Activated naive CD4-positive, alpha-beta T cell treated with anti-CD3 and anti-CD28 coated beads for 36 hours (primary cell): ENCODE data around the gene PHYKPL. TPM values are rescaled to one million over a fixed set of nuclear protein-coding genes. Genes with fewer than 3 reads are reported as not detected.
"Not testable (repeated sequence)": the region's sequence is repeated elsewhere in the genome, so short reads cannot be mapped to it uniquely, and the experiment has no call there.

Experiments
- CTCF ChIA-PET: fragments of 350-600 bp; sonication (Branson Sonifier 250); formaldehyde crosslinking; loops from one replicate; lab custom pipeline; 2021; ENCODE audit warnings: antibody characterized with exemption; lab: Charles Lee
- DNase-seq: peaks from one replicate; pipeline ENCODE4 v3.0.0-alpha.2; 2020
- H3K27ac Mint-ChIP-seq: one replicate; pipeline ENCODE4 v1.8.0; 2021; ENCODE audit warnings: mild to moderate bottlenecking, mixed read lengths
- H3K27me3 Mint-ChIP-seq: one replicate; pipeline ENCODE4 v1.8.0; 2021; ENCODE audit warnings: low read depth, mixed read lengths
- H3K36me3 Mint-ChIP-seq: one replicate; pipeline ENCODE4 v1.8.0; 2021; ENCODE audit warnings: low read depth, mixed read lengths
- H3K4me1 Mint-ChIP-seq: one replicate; pipeline ENCODE4 v1.8.0; 2021; ENCODE audit warnings: low read depth, mixed read lengths
- H3K4me3 Mint-ChIP-seq: one replicate; pipeline ENCODE4 v1.8.0; 2021; ENCODE audit warnings: mild to moderate bottlenecking, moderate library complexity, mixed read lengths
- H3K9me3 Mint-ChIP-seq: one replicate; pipeline ENCODE4 v1.8.0; 2021; ENCODE audit warnings: mixed read lengths
- intact Hi-C: fragments of 100-400 bp; cut with micrococcal nuclease; formaldehyde crosslinking; loops from one replicate; pipeline ENCODE4 v1.15.1; 2023
- total RNA-seq, 2 experiments: library from RNA; stranded (reverse); gene quantifications; one replicate each; pipeline ENCODE4 v1.2.3, GENCODE V29; 2021

The PHYKPL gene
- total RNA-seq, 2 experiments from 2014 or later, result 50.9 to 51.2 TPM

DNA sequence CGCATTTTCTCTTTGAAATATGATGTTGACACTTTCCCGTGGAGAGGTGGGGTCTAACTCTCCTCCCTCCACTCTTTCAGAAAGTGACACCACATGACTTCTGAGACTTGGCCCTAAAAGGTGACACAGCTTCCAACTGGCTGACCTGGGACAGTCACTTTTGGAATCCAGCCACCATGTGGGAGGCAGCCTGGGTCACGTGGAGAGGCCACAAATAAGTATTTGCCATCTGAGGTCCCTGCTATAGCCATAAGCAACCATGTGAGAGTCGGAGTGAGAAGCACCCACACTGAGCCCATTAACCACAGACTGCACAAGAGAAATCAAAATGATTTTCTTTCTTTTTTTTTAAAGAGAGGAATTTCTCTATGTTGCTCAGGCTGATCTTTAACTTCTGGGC, 4.1 kb upstream of the PHYKPL start:
- intact Hi-C loops, result loop anchor here (10.0 kb wide), 1 partner anchor 908 kb away; no protein-coding TSS in a partner anchor
- Mint-ChIP-seq H3K27ac (no peak overlapping the region), H3K4me3 (no peak overlapping the region), H3K36me3 (peaks cover 3% of the 10 kb centered on the region), H3K4me1 (peaks cover 48% of the 10 kb centered on the region), H3K9me3 (no peaks in the 10 kb centered on the region), H3K27me3 (no peaks in the 10 kb centered on the region)
- CTCF ChIA-PET, result interaction anchor here (0.9 kb wide), 1 partner anchor 44 kb away, joined by 4 read pairs; no protein-coding TSS in a partner anchor
- DNase-seq, result no peak

DNA sequence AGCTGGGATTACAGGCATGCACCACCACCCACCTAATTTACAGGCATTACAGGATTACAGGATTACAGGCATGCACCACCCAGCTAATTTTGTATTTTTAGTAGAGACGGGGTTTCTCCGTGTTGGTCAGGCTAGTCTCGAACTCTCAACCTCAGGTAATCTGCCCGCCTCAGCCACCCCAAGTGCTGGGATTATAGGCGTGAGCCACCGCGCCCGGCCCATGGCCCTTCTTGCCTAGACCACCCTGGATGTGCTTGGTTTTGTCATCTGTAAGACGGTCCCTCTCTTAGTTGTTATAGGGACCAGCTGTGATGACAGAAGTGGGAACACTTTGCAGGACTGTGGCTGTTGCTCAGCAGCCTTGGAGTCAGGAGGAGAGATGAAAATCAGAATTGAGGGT, 3.5 kb upstream of the PHYKPL start:
- CTCF ChIA-PET, result interaction anchor here (0.7 to 1.6 kb wide), 3 partner anchors 15 to 45 kb away, joined by 4 to 7 read pairs (median 4); no protein-coding TSS in a partner anchor
- peaks cover 8% of the 10 kb centered on the region for H3K36me3 Mint-ChIP-seq
- no peak for DNase-seq
- no peak overlapping the region for H3K27ac Mint-ChIP-seq
- peaks cover 52% of the 10 kb centered on the region for H3K4me1 Mint-ChIP-seq
- no peaks in the 10 kb centered on the region for H3K27me3 Mint-ChIP-seq
- intact Hi-C loops, result loop anchor here (10.0 kb wide), 1 partner anchor 909 kb away; no protein-coding TSS in a partner anchor
- H3K4me3 Mint-ChIP-seq, result no peak overlapping the region
- H3K9me3 Mint-ChIP-seq, result no peaks in the 10 kb centered on the region

DNA sequence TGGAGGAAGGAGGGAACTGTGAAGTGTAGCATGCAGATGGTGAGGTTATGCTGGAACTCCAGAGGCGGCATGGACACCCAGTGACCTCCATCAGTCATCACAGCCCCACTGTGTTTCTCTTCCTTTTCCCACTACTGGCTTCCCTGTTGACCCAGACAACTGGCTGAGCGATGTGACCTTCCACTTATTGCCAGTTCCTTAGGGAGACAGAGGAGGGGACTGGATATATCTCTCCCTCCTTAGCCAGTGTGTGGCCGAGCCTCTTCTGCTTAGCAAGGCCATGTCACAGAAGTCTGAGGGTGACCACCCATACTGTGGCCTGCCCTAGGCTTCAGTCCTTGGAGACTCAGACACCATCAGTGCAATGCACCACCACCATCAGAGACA, 3.0 kb upstream of the PHYKPL start:
- intact Hi-C loops, result loop anchor here (1.0 to 10.0 kb wide), 2 partner anchors 316 to 909 kb away; no protein-coding TSS in a partner anchor
- DNase-seq, result no peak
- no peak overlapping the region for H3K27ac Mint-ChIP-seq
- peaks cover 14% of the 10 kb centered on the region for H3K36me3 Mint-ChIP-seq
- peaks cover 52% of the 10 kb centered on the region for H3K4me1 Mint-ChIP-seq
- H3K4me3 Mint-ChIP-seq, result no peak overlapping the region
- no peaks in the 10 kb centered on the region for H3K9me3 Mint-ChIP-seq
- CTCF ChIA-PET, result interaction anchor here (0.7 to 1.6 kb wide), 6 partner anchors 10 to 42 kb away, joined by 3 to 8 read pairs (median 6); no protein-coding TSS in a partner anchor
- no peaks in the 10 kb centered on the region for H3K27me3 Mint-ChIP-seq

DNA sequence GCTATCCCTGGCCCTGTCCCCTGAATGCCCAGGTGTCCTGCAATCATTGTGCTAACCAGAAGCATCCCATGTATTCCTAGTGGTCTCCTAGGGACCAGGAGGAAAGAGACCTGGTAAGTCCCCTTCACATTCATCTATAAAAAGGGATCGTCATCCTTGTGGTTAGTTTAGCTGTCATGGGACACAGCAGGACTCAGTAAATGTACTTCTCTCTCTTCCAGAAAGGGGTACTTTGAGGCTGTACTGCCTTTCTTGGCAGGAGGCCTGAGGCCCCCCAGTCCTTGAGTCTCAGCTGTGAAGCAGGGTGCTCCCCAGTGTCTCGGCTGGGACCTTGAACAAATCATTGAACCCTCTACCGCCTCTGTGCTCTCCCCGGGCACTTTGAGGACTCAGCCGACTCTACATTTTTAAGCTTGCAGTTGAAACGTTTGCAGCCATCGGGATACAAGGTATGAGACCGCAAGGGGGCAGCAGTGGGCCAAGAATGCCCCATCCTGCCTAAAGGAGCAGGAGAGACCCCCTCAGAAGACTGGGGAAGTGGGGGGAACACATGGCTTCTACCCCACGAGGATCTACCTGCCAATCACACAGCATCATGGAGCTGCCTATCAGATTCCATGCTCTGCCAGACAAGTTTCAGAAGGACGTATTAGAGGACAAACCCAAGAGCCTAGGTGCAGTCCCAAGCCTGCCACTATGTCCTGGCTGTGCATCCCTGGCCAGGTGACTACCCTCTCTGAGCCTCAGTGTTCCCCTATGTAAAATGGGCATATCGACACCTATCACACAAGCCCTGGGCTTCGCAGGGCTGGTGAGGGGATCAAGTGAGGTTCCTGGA, 2.4 kb upstream of the PHYKPL start:
- no peak overlapping the region for H3K27ac Mint-ChIP-seq
- H3K9me3 Mint-ChIP-seq, result no peaks in the 10 kb centered on the region
- intact Hi-C loops, result loop anchor here (1.0 to 10.0 kb wide), 3 partner anchors 316 to 910 kb away; partner anchors contain the start of gene ZNF354A
- DNase-seq, result peak; percentile 89
- H3K27me3 Mint-ChIP-seq, result no peaks in the 10 kb centered on the region
- H3K4me3 Mint-ChIP-seq, result no peak overlapping the region
- peaks cover 19% of the 10 kb centered on the region for H3K36me3 Mint-ChIP-seq
- CTCF ChIA-PET, result interaction anchor here (0.6 to 1.6 kb wide), 9 partner anchors 9 to 178 kb away, joined by 3 to 8 read pairs (median 4); partner anchors contain the start of gene HNRNPAB
- peaks cover 55% of the 10 kb centered on the region for H3K4me1 Mint-ChIP-seq

DNA sequence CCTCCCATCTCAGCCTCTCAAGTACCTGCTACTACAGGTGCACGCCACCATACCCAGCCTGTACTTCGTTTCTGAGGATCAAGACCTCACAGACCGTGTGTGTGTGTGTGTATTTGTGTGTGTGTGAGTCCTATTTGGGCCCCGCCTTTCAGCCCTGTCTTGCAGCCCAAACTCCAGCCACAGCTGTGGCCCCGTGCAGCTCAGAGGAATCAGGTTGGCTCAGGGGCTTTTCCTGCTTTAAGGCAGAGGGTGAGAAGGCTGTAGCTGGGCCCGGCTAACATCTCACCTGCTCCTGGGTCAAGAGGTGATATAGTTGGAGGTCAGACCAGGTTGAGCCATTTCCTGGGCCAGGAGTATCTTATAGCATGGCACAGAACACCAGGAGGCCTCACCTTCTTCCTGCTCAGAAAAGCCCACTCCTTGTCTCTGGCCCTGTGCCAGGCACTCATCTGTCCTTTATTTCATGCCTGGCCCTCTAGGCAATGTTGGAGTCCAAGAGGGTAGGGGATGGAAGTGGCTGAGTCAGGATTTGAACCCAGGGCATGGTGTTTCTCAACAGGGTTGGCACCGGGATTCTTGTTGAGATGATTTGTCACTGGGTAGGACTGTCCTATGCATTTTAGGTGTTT, 1.6 kb upstream of the PHYKPL start:
- DNase-seq, result no peak
- Mint-ChIP-seq H3K4me1 (peaks cover 57% of the 10 kb centered on the region), H3K27ac (no peak overlapping the region), H3K36me3 (peaks cover 24% of the 10 kb centered on the region), H3K9me3 (no peaks in the 10 kb centered on the region), H3K4me3 (no peak overlapping the region), H3K27me3 (no peaks in the 10 kb centered on the region)
- CTCF ChIA-PET, result interaction anchor here (0.6 to 1.6 kb wide), 9 partner anchors 9 to 1289 kb away, joined by 3 to 8 read pairs (median 4); partner anchors contain the start of gene HNRNPAB
- intact Hi-C loops, result loop anchor here (5.0 to 10.0 kb wide), 2 partner anchors 498 to 911 kb away; partner anchors contain the start of gene ZNF354A

DNA sequence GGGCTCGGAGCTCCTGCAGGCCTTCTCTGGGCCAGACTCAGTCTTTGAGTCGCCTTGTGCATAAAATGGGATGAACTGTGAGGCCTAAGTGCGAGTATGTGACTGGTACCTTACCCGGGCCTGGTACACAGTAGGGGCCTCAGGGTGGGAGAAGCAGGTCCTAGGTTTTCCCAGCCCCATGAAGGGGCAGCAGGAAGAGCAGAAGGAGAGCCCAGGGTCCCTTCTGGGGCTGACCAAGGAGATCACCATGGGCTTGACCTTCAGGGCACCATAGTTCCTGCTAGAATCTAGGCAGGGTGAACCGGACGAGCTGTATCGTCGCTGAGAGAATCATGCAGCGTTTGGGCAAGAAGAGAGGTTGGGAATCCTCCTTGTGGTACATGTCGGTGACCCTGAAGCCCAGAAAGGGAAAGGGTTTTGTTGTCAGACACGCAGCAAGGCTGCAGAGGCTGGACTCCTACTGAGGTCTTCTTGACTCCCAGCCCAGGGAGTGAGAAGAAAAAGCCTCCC, 373 bp upstream of the PHYKPL start:
- Mint-ChIP-seq H3K27ac (peak overlapping the region; percentile 80), H3K4me3 (peak overlapping the region; percentile 68), H3K4me1 (peaks cover 55% of the 10 kb centered on the region), H3K27me3 (no peaks in the 10 kb centered on the region), H3K36me3 (peaks cover 33% of the 10 kb centered on the region), H3K9me3 (no peaks in the 10 kb centered on the region)
- DNase-seq, result no peak
- intact Hi-C loops, result loop anchor here (1.0 to 10.0 kb wide), 4 partner anchors 29 to 912 kb away; partner anchors contain the start of genes COL23A1, HNRNPAB and ZNF354A
- CTCF ChIA-PET, result interaction anchor here (1.0 kb wide), 1 partner anchor 47 kb away, joined by 3 read pairs; no protein-coding TSS in a partner anchor

DNA sequence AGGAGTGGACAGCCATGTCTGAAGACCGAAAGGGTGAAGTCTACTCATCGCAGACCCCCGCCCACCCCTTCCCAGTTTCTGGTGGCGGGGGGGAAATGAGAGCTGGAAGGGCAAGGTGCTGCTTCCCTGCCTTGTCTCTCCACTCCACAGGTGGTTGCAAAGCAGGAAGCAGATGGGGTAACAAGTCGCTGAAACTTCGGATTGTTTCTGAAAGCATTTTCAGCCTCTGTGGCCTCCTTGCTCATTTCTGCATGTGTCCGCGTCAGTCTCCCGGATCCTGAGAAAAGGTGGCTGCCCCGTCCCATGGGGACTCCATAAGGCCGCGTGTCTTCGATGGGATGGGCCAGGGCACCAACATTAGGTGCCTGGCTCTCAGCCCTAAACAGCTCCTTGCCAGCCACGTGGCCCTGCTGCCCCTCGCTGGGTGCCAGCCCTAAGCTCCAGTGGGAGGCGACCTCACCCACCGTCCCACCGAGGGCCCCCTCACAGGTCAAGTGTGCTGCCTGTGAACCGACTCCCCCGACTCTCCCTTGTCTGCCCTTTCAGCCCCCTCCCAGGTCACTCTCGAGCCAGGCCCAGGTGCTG, 971 bp downstream of the PHYKPL start:
- DNase-seq, result no peak
- Mint-ChIP-seq H3K27me3 (no peaks in the 10 kb centered on the region), H3K27ac (peak overlapping the region; percentile 73), H3K4me3 (peak overlapping the region; percentile 86), H3K36me3 (peaks cover 46% of the 10 kb centered on the region), H3K4me1 (peaks cover 52% of the 10 kb centered on the region), H3K9me3 (no peaks in the 10 kb centered on the region)
- CTCF ChIA-PET, result no interaction called here
- intact Hi-C loops, result loop anchor here (1.0 to 10.0 kb wide), 4 partner anchors 27 to 913 kb away; partner anchors contain the start of genes COL23A1, HNRNPAB and ZNF354A

DNA sequence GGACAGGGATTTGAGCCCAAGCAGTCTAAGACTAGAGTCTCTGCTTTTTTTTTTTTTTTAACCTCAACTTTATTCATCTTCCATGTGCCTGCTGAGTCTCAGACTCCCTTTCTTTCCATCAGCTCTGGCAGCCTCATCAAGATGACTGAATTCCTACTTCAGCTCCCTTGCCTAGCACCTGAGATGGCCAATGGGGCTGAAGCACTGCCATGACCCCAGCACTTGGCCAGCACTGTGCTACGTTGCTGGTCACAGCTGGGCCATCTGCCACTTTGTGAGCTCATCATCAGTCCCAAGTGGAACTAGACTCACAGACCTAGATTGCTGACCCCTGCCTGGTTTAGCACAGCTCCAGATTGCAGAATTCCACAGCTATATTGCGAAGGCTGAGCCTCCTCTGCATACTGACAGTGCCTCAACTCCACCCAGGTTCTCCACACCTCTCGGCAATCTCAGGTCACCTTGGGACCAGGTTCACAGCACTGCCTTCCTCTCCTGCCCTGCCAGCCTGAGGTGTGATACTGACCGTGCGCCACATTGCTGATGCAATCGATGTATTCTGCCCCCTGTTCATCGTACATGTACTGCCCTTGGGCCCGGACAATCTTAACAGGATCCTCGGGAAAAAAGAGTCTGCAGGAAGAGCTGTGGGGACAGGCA, 1.6 kb downstream of the PHYKPL start:
- peaks cover 49% of the 10 kb centered on the region for H3K4me1 Mint-ChIP-seq
- CTCF ChIA-PET, result no interaction called here
- intact Hi-C loops, result loop anchor here (5.0 to 10.0 kb wide), 2 partner anchors 501 to 914 kb away; partner anchors contain the start of gene ZNF354A
- peaks cover 49% of the 10 kb centered on the region for H3K36me3 Mint-ChIP-seq
- peak overlapping the region; percentile 73 for H3K27ac Mint-ChIP-seq
- H3K4me3 Mint-ChIP-seq, result peak overlapping the region; percentile 86
- DNase-seq, result no peak
- no peaks in the 10 kb centered on the region for H3K27me3 Mint-ChIP-seq
- no peaks in the 10 kb centered on the region for H3K9me3 Mint-ChIP-seq

DNA sequence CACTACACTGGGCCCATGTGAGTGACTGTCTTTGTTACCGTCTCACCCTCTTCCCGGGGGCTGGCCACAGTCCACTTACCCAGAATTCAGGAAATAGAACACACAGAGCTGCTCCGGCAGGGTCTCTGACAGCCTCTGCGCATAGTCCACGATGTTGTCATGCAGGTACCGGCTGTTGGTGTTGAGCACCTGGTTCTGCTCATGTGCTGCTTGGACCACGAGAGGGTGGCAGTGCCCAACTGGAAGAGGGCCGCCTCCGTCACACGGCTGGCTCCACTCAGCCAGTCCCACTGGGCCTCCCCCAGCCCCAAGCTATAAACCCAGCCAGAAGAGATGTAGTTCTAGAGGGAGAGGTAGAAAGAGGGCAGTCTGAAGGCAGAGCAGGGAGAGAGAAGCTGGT, 2.7 kb downstream of the PHYKPL start:
- Mint-ChIP-seq H3K4me3 (peak overlapping the region; percentile 66), H3K27me3 (no peaks in the 10 kb centered on the region), H3K36me3 (peaks cover 56% of the 10 kb centered on the region), H3K27ac (no peak overlapping the region), H3K4me1 (peaks cover 50% of the 10 kb centered on the region), H3K9me3 (no peaks in the 10 kb centered on the region)
- intact Hi-C loops, result loop anchor here (5.0 to 10.0 kb wide), 2 partner anchors 502 to 915 kb away; partner anchors contain the start of gene ZNF354A
- DNase-seq, result no peak
- CTCF ChIA-PET, result no interaction called here

DNA sequence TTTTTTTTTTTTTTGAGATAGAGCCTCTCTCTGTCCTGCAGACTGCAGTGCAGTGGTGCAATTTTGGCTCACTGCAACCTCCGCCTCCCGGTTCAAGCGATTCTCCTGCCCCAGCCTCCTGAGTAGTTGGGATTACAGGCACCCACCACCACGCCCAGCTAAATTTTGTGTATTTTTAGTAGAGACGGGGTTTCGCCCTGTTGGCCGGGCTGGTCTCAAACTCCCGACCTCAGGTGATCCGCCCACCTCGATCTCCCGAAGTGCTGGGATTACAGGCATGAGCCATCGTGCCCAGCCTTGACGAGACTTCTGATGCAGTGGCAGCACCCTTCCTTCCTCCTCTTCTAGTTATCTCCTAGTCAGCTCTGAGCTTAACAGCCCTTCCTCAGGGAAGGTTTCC, 3.5 kb downstream of the PHYKPL start:
- H3K27me3 Mint-ChIP-seq, H3K9me3 Mint-ChIP-seq, intact Hi-C loops, CTCF ChIA-PET, DNase-seq: not testable (repeated sequence)
- peaks cover 57% of the 10 kb centered on the region for H3K36me3 Mint-ChIP-seq
- peak overlapping the region; percentile 2 for H3K4me3 Mint-ChIP-seq
- peak overlapping the region; percentile 68 for H3K27ac Mint-ChIP-seq
- peaks cover 49% of the 10 kb centered on the region for H3K4me1 Mint-ChIP-seq

DNA sequence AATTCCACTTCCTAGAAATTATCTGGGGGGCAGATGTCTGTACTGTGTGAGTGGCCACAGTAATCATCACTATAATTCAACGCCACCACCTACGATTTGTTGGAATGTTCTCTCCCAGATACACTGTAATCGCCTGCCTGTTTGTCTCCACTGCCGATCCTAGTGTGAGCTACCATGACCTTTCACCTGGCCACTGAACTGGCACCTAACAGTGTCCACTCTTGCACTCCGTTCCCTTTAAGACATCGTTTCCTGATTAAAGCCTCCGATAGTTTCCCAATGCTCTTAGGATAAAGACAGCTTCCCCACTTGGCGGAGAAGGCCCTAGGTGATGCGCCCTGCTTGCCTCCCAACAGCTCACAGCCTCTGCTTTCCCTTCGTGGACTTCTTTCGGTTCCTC, 4.0 kb downstream of the PHYKPL start:
- H3K9me3 Mint-ChIP-seq, result no peaks in the 10 kb centered on the region
- CTCF ChIA-PET, result no interaction called here
- intact Hi-C loops, result no loop called here
- H3K36me3 Mint-ChIP-seq, result peaks cover 59% of the 10 kb centered on the region
- H3K4me3 Mint-ChIP-seq, result no peak overlapping the region
- no peak for DNase-seq
- H3K4me1 Mint-ChIP-seq, result peaks cover 49% of the 10 kb centered on the region
- H3K27me3 Mint-ChIP-seq, result no peaks in the 10 kb centered on the region
- H3K27ac Mint-ChIP-seq, result peak overlapping the region; percentile 3
